OCI-LY1 (cell line): ENCODE results near the gene NCDN.

Experiments
- H2AFZ ChIP-seq: fragments of 200-600 bp; sonication (generic), shearing (Covaris generic); 2 replicates; pipeline ENCODE4 v1.6.0; 2014; ENCODE audit warnings: antibody characterized with exemption, mild to moderate bottlenecking, low read length
- H3F3A ChIP-seq: fragments of 200-600 bp; sonication (generic), shearing (Covaris generic); 2 replicates; pipeline ENCODE4 v1.6.0; 2014; ENCODE audit warnings: mild to moderate bottlenecking, antibody characterized with exemption, low read length, moderate library complexity; ENCODE audit not compliant: insufficient read depth
- H3K27ac ChIP-seq: fragments of 200-600 bp; sonication (generic); 2 replicates; pipeline ENCODE4 v1.5.1; 2014; ENCODE audit warnings: low read length, mixed run types, mild to moderate bottlenecking, low read depth; ENCODE audit not compliant: poor library complexity, severe bottlenecking
- H3K27me3 ChIP-seq: fragments of 200-600 bp; sonication (generic); 2 replicates; pipeline ENCODE4 v1.6.0; 2014; ENCODE audit warnings: antibody characterized with exemption, mild to moderate bottlenecking, low read length, moderate library complexity; ENCODE audit not compliant: insufficient read depth
- H3K36me3 ChIP-seq: fragments of 200-600 bp; sonication (generic); 2 replicates; pipeline ENCODE4 v1.6.1; 2014; ENCODE audit warnings: mild to moderate bottlenecking, antibody characterized with exemption, low read length, moderate library complexity, mixed read lengths; ENCODE audit not compliant: insufficient read depth
- H3K4me1 ChIP-seq: fragments of 200-600 bp; sonication (generic); 2 replicates; pipeline ENCODE4 v1.5.1; 2014; ENCODE audit warnings: mild to moderate bottlenecking, low read length, moderate library complexity; ENCODE audit not compliant: insufficient read depth, severe bottlenecking
- H3K4me2 ChIP-seq: fragments of 200-600 bp; sonication (generic), shearing (Covaris generic); 2 replicates; pipeline ENCODE4 v1.6.1; 2014; ENCODE audit warnings: low read length
- H3K4me3 ChIP-seq: fragments of 200-600 bp; sonication (generic); 2 replicates; pipeline ENCODE4 v1.5.1; 2014; ENCODE audit warnings: low read length, low read depth, mild to moderate bottlenecking, mixed read lengths; ENCODE audit not compliant: poor library complexity, severe bottlenecking
- H3K79me2 ChIP-seq: fragments of 200-600 bp; shearing (Covaris generic); 2 replicates; pipeline ENCODE4 v1.6.1; 2016; ENCODE audit warnings: mixed run types, low read length, mixed read lengths; ENCODE audit not compliant: insufficient read depth
- H3K9ac ChIP-seq: fragments of 200-600 bp; sonication (generic), shearing (Covaris generic); 2 replicates; pipeline ENCODE4 v1.6.1; 2014; ENCODE audit warnings: mild to moderate bottlenecking, low read length, mixed read lengths
- H3K9me2 ChIP-seq: fragments of 200-600 bp; sonication (generic), shearing (Covaris generic); 2 replicates; pipeline ENCODE4 v1.6.1; 2014; ENCODE audit warnings: low read depth, mild to moderate bottlenecking, low read length, mixed read lengths
- H3K9me3 ChIP-seq: fragments of 200-600 bp; shearing (Covaris generic); 2 replicates; pipeline ENCODE4 v1.6.1; 2014; ENCODE audit warnings: low read length, mixed read lengths
- H4K20me1 ChIP-seq: fragments of 200-600 bp; sonication (generic), shearing (Covaris generic); 2 replicates; pipeline ENCODE4 v1.6.0; 2016; ENCODE audit warnings: mild to moderate bottlenecking, low read length; ENCODE audit not compliant: insufficient read depth
- CTCF ChIP-seq: fragments of 200-600 bp; sonication (generic), shearing (Covaris generic); IDR thresholded peaks from 2 replicates; pipeline ENCODE4 v1.5.1; 2017; ENCODE audit warnings: mild to moderate bottlenecking, antibody characterized with exemption, low read length, moderate library complexity, mixed read lengths
- EZH2 ChIP-seq: fragments of 200-600 bp; sonication (generic), shearing (Covaris generic); IDR thresholded peaks from 2 replicates; pipeline ENCODE4 v1.8.0; 2017; ENCODE audit warnings: borderline replicate concordance, mixed run types, mild to moderate bottlenecking, antibody characterized with exemption, low read length, moderate library complexity, mixed read lengths

Gene NCDN

GRCh38 chr1:35530168-35530567 is 27.4 kb upstream of the NCDN start:
- Histone ChIP-seq H3K4me2 (no peak overlapping the region), H3K36me3 (peaks cover 34% of the 10 kb centered on the region), H3K9ac (no peak overlapping the region), H3K27me3 (no peaks in the 10 kb centered on the region), H3K27ac (no peak overlapping the region), H3F3A (no peaks in the 10 kb centered on the region), H3K4me3 (no peak overlapping the region), H3K4me1 (no peaks in the 10 kb centered on the region), H3K9me2 (no peaks in the 10 kb centered on the region), H4K20me1 (no peaks in the 10 kb centered on the region), H3K9me3 (peaks cover 27% of the 10 kb centered on the region), H2AFZ (no peak overlapping the region), H3K79me2 (no peaks in the 10 kb centered on the region)
- TF ChIP-seq EZH2: no peak
- no peak for TF ChIP-seq CTCF

GRCh38 chr1:35530946-35531345 is 26.7 kb upstream of the NCDN start:
- no peak for TF ChIP-seq CTCF
- TF ChIP-seq EZH2: no peak
- H3K4me2 ChIP-seq: no peak overlapping the region
- peaks cover 26% of the 10 kb centered on the region for H3K9me3 ChIP-seq
- no peaks in the 10 kb centered on the region for H3K79me2 ChIP-seq
- H4K20me1 ChIP-seq: no peaks in the 10 kb centered on the region
- H3K9me2 ChIP-seq: no peaks in the 10 kb centered on the region
- no peaks in the 10 kb centered on the region for H3K4me1 ChIP-seq
- H3K36me3 ChIP-seq: peaks cover 34% of the 10 kb centered on the region
- no peak overlapping the region for H3K4me3 ChIP-seq
- no peak overlapping the region for H3K27ac ChIP-seq
- H3F3A ChIP-seq: no peaks in the 10 kb centered on the region
- no peaks in the 10 kb centered on the region for H3K27me3 ChIP-seq
- no peak overlapping the region for H2AFZ ChIP-seq
- no peak overlapping the region for H3K9ac ChIP-seq

GRCh38 chr1:35531368-35531767 is 26.2 kb upstream of the NCDN start:
- H3K4me3 ChIP-seq: no peak overlapping the region
- H3K4me2 ChIP-seq: no peak overlapping the region
- no peaks in the 10 kb centered on the region for H3K9me2 ChIP-seq
- peaks cover 26% of the 10 kb centered on the region for H3K9me3 ChIP-seq
- H4K20me1 ChIP-seq: no peaks in the 10 kb centered on the region
- no peaks in the 10 kb centered on the region for H3K27me3 ChIP-seq
- peaks cover 3% of the 10 kb centered on the region for H3K4me1 ChIP-seq
- H3K79me2 ChIP-seq: no peaks in the 10 kb centered on the region
- H3K27ac ChIP-seq: no peak overlapping the region
- H3K36me3 ChIP-seq: peaks cover 34% of the 10 kb centered on the region
- no peaks in the 10 kb centered on the region for H3F3A ChIP-seq
- TF ChIP-seq EZH2: no peak
- no peak for TF ChIP-seq CTCF
- H3K9ac ChIP-seq: no peak overlapping the region
- no peak overlapping the region for H2AFZ ChIP-seq
